ENCODE measurements around the gene CHRND.

CHRND gene

DNA sequence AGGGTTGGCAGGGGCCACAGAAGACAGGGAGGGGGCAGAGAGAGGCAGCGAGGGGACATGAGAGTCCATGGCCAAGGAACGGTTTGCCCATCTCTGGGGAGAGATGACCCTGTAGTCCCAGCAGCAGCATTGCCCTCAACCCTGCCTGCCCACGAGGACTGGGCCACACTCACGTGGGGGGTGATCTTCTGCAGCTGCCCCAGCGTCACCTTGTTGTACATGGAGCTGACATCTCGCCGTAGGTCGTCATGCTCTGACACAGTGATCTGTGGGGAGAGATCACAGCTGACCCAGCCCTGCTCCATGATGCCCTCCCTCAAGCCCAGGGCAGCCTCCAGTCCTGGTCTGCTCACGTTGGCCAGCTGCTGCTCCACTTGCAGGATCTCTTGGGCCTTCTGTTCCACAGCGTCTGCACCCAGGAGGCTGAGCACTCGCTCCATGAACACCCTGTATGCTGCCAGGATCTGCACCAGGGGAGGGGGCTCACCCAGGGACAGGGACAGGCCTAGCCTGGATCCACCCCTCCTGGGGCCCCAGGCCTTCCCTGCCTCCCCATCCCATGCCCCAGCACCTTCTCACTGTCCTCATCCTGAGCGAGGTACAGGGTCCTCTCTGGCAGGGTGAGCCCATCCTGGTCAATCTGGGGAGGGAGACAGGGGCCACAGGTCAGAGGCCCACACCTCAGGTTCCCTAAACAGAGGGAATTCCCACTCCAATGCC lies 41.2 kb upstream of the CHRND start:
- peaks cover 12% of the 10 kb centered on the region for H3K4me1 ChIP-seq (ENCODE audit: insufficient read depth, low read length)
- no peaks in the 10 kb centered on the region for H3K36me3 ChIP-seq (ENCODE audit: insufficient read depth, low read length)
- no peaks in the 10 kb centered on the region for H3K9me3 ChIP-seq (ENCODE audit: control insufficient read depth, insufficient read depth, low read length)
- H3K9ac ChIP-seq (ENCODE audit: low read depth, low read length) = no peak overlapping the region

DNA sequence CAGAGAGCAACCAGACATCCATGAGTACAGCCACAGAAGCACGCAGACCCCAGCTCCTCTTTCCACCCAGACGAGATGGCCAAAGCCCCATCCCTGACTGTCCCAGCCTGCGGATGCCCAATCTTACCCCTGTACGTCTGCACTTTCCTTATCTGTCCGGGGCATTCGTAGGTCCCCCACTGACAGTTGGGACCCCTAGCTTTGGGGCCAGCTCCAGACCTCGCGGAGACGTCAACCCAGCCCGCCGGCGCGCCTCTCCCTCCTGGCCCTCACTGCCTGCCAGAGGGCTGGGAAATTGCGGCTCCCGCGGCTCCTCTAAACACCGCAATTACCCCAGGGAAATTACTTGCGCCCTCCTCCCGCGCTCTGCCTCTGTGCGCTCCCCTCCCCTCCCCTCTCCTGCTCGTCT lies 40.6 kb upstream of the CHRND start:
- Histone ChIP-seq H3K4me1 (ENCODE audit: insufficient read depth, low read length) (peaks cover 12% of the 10 kb centered on the region), H3K9me3 (ENCODE audit: control insufficient read depth, insufficient read depth, low read length) (no peaks in the 10 kb centered on the region), H3K36me3 (ENCODE audit: insufficient read depth, low read length) (no peaks in the 10 kb centered on the region), H3K9ac (ENCODE audit: low read depth, low read length) (peak overlapping the region; percentile 47; the same call in 1 of the 2 replicates)

DNA sequence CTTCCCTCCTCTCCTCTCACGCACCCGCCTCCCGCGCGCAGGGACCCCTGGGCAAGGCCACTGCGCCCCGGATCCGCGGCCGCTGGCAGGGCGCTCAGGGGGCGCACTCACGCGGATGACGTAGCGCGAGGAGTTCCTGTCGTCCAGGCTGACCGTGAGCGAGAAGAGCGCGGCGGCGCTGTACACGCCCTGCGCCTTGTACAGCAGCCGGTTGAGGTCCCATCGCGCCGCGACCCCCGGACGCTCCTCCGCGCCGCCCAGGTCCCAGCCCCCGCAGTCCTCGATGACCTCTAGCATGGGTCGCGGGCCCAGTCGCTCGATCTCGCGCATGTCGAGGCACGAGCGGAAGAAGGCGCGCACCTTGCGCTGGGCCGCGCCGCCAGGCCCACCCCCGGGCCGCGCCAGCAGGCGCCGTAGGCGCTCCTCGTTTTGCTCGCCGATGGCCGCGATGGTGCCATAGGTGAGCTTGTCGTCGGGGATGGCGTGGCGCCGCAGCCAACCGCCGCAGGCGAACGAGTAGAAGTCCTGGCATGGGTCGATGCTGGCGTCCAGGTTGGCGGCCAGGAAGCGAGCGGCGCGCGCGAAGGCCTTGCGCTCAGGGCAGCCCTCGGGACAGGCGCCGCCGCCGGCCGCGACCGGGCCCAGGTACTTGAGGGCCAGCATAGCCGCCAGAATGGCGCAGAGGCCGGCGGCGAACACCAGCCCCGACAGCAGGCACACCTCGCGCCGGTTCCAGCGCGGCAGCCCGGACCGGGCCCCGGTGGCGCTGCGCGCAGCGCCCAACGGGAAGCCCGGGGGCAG lies 40.0 kb upstream of the CHRND start:
- Histone ChIP-seq H3K9ac (ENCODE audit: low read depth, low read length) (peak overlapping the region; percentile 47; the same call in 1 of the 2 replicates), H3K36me3 (ENCODE audit: insufficient read depth, low read length) (no peaks in the 10 kb centered on the region), H3K4me1 (ENCODE audit: insufficient read depth, low read length) (peaks cover 12% of the 10 kb centered on the region), H3K9me3 (ENCODE audit: control insufficient read depth, insufficient read depth, low read length) (no peaks in the 10 kb centered on the region)

DNA sequence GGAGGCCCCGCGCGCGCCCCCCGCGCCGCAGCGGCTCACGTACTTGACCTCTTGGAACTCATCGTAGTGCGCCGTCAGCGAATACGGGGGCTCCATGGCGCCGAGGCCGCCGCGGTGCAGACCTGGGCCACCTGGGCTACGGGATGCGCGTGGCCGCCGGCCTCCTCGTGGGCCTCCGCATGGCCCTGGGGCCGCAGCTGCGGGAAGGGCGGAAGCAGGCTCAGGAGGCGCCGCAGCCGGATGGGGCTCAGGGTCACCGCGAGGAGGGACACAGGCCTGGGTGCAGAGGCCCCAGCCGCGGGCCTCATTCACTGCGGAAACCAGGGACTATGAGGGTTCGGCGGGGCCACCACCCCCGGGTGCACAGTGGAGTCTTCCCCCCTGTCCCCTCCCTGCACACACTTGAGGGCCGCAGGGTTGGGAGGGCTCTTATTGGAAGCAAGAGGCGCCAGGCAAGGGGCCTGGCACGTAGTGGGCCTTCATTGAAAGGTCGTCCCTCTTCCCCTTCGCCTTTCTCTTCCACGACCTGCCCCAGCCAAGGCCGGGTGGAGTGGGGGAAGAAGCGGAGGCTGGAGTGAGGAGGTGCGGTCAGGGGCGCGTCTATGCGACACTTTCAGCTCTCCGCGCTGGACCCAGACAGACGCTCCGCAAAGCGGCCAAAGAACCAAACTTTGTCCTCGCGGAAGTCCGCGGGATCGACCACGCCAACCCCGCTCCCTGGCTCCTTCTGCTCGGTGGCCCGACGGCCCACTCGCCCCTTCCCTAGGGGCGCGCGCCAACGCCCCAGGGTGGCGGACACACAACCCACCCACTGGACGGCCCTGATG lies 39.2 kb upstream of the CHRND start:
- Histone ChIP-seq H3K36me3 (ENCODE audit: insufficient read depth, low read length) (no peaks in the 10 kb centered on the region), H3K9ac (ENCODE audit: low read depth, low read length) (peak overlapping the region; percentile 47), H3K9me3 (ENCODE audit: control insufficient read depth, insufficient read depth, low read length) (no peaks in the 10 kb centered on the region), H3K4me1 (ENCODE audit: insufficient read depth, low read length) (peaks cover 12% of the 10 kb centered on the region)

DNA sequence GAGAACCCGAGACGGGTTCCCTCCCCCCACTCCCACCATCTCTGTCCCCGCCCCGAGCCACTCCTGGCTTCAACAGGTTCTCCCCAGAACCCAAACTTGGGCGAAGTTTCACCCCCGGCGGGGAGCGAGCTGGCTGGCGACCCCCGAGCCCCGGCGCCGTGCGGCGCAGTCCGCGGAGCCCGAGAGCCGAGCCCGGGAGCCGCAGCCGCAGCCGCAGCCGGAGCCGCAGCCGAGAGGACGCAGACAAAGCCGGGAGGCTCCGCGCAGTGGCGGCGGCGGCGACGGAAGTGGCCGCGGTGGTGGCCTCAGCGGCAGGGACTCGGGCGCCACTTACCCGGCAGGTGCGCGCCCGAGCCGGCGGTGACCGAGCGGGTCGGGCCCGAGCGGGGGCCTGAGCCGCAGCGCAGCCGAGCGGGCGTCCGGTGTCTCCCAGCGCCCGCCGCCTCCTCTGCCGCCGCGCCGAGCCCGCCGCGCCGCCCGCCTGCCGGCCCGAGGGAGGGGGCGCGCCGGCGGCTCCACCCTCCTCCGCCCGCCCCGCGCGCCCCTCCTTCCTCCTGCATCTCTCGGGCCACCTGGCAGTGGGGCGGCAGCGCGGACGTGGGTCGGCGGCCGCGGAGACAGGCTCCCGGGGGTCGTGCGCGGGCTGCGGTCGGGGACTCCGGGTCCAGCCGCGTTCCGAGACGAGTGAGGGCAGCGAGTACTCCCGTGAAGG lies 38.4 kb upstream of the CHRND start, which contains the start of gene ECEL1:
ECEL1 (minus strand) TSS at position 450 of the 712 bp plus-strand sequence. CDS start 1,181 bp downstream, outside the sequence.
- no peaks in the 10 kb centered on the region for H3K9me3 ChIP-seq (ENCODE audit: control insufficient read depth, insufficient read depth, low read length)
- H3K4me1 ChIP-seq (ENCODE audit: insufficient read depth, low read length) = peaks cover 12% of the 10 kb centered on the region
- H3K36me3 ChIP-seq (ENCODE audit: insufficient read depth, low read length) = no peaks in the 10 kb centered on the region
- H3K9ac ChIP-seq (ENCODE audit: low read depth, low read length) = peak within 1 kb of the TSS; percentile 47

DNA sequence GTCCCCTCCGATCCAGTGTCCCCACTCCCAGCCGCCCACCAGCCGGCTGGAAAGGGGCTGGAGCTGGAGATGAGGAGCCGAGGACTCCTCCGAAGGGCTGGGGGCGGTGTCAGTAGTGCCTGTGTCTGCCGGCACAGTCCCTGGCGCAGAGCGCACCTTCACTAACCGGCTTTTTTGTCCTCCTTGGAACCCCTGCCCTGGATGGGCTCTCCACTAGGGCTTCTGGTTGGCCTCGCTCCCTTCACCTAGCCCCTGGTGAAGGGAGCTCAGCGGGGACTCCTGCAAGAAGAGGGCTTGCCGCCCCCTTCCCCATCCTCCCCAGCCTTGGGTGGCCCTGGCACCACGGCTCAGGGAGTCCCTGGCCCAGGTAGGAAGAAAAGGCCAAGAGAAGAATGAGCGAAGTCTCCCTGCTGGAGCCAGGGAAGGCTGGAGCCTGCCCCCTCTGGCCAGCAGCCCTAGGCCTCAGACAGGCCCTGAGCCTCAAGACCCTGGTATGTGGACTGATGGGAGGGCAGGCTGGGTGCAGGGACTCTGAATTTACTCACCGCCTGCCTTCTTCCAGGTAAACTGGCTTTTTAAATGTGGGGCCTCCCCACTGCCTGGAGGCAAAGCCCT lies 37.8 kb upstream of the CHRND start:
- Histone ChIP-seq H3K9ac (ENCODE audit: low read depth, low read length) (peak overlapping the region; percentile 11; the same call in 1 of the 2 replicates), H3K36me3 (ENCODE audit: insufficient read depth, low read length) (no peaks in the 10 kb centered on the region), H3K4me1 (ENCODE audit: insufficient read depth, low read length) (peaks cover 12% of the 10 kb centered on the region), H3K9me3 (ENCODE audit: control insufficient read depth, insufficient read depth, low read length) (no peaks in the 10 kb centered on the region)

DNA sequence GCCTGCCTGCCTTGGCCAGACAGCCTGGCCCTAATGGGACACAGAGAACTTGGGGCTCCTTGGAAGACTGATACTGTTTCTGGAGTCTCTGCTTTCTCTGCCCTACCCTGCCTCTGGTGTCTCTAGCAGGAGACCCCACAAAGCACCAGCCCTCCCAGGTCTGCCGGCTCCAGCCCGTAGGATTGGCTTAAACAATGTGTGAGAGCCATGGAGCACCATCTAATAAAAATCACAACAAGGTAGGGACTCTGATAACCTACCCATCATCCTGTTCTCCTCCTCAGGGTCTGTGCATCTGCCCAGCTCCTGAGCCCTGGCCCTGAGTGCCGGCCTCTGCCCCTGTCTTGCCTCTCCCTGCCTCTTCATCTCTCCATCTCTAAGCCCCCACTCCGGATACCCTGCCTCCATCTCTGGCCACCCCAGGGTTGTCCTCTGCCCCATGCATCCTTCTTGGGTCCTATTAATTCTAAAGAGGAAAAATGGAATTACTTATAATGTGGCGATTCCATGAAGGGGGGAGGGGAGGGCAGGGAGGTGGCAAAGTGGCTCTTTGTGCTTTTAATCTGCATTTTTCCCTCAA lies 37.1 kb upstream of the CHRND start:
- Histone ChIP-seq H3K9ac (ENCODE audit: low read depth, low read length) (no peak overlapping the region), H3K4me1 (ENCODE audit: insufficient read depth, low read length) (peaks cover 15% of the 10 kb centered on the region)

DNA sequence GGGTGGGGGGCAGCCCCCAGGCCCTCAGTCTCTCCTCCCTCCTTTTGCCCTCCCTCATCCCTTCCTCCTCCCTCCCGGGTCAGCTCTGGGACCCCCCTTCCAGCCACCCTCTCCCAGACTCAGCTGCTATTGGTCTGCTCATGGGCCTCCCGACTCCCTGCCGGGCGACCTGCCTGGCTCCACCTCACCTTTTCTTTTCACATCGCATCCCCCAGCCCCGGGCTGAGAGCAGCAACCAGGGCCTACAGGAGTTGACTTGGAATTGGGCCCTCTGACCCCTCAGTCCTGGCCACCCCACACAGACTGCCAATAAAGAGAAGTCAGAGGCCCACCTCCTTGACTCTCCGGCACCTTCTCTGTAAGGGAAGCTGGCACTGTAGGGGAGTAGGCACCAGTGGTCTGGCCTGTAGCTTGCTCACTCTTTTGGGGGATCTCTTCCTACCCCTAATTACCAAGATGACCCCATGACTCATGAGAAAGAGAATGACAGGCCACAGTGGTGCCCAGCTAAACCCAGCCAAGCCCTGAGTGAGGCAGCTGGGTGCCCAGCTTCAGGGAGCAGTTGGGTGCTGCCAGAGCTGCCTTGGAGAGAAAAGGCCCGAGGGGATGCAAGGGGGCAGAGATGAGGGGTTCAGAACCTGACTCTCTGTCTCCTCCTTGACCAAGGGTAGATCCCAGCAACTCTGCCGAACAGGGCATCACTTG lies 36.3 kb upstream of the CHRND start:
- Histone ChIP-seq H3K4me1 (ENCODE audit: insufficient read depth, low read length) (peaks cover 18% of the 10 kb centered on the region), H3K36me3 (ENCODE audit: insufficient read depth, low read length) (no peaks in the 10 kb centered on the region), H3K9me3 (ENCODE audit: control insufficient read depth, insufficient read depth, low read length) (no peaks in the 10 kb centered on the region), H3K9ac (ENCODE audit: low read depth, low read length) (no peak overlapping the region)

More for the DNA sequence above, 37.1 kb upstream of the CHRND start:
- Histone ChIP-seq H3K9me3 (ENCODE audit: control insufficient read depth, insufficient read depth, low read length) (no peaks in the 10 kb centered on the region), H3K36me3 (ENCODE audit: insufficient read depth, low read length) (no peaks in the 10 kb centered on the region)

DNA sequence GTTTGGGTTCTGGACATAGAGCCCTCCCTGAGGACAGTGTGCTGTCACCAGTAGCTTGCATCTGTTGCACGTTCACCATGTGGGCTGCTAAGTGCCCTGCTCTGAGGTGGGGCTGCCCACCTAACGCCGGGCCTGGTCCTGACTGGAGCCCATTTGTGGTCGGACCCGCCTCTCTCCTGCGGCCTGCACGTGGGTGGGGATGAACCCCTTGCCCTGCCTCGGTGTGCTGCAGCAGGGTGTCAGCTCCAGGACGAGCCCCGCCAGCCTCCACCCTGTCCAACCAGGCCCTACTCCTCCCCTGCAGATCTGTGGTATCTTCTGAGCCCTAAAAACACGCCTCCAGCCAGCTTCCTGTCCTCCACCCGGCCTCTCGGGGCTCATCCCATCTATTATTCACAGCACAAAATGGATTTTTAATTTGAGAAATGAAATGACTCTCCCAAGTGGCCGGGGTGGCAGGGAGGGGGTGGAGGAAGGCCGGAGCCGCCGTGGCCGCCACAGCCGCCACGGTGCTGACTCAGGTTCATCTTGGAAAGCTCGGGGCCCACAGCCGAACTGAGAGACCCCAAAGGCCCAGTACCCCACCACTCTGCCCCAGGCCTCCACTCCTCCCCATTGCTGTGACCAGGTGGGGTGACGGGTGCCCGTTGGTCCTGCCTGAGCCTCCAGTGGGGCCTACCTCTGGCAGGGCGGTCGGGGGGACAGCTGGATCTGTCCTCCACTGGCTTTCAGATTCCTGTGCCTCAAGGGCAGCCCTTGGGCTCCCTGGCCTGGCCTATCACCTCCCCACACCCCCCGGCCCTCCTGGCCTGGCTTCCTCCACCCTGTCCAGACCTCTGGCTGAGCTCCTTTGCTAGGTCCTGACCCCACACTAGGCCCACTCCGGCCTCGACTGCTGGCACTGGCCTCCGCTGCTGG lies 35.5 kb upstream of the CHRND start:
- no peaks in the 10 kb centered on the region for H3K36me3 ChIP-seq (ENCODE audit: insufficient read depth, low read length)
- H3K9ac ChIP-seq (ENCODE audit: low read depth, low read length) = no peak overlapping the region
- H3K9me3 ChIP-seq (ENCODE audit: control insufficient read depth, insufficient read depth, low read length) = no peaks in the 10 kb centered on the region
- peaks cover 18% of the 10 kb centered on the region for H3K4me1 ChIP-seq (ENCODE audit: insufficient read depth, low read length)

DNA sequence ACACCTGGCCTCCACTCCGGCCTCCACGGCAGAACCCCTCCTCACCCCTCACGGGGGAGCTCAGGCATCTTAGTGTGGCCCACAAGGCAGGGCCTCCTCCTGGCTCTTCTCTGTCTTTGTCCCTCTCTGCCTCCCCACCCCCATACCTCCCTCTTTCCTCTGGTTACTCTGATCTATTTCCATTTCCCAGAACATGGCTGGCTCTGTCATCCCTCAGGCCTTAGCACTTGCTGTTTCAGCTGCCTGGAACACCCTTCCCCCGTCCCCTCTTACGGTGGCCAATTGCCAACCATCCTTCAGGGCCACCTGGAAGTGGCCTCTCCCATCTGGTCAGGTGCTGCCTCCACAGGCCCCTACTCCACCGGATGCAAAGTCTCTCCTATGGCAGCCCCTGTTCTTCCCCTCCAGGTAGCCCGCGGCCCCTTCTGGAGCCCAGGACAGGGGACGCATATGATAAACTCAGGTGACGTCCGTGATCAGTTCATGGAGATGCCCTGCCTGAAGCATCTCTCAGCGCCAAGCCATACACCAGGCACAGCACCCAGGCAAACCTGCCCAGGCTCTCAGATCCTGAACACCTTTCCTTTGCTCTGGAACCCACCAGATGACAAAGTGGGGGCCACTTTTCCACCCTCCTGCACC lies 34.7 kb upstream of the CHRND start:
- H3K36me3 ChIP-seq (ENCODE audit: insufficient read depth, low read length) = no peaks in the 10 kb centered on the region
- no peaks in the 10 kb centered on the region for H3K9me3 ChIP-seq (ENCODE audit: control insufficient read depth, insufficient read depth, low read length)
- peaks cover 18% of the 10 kb centered on the region for H3K4me1 ChIP-seq (ENCODE audit: insufficient read depth, low read length)
- no peak overlapping the region for H3K9ac ChIP-seq (ENCODE audit: low read depth, low read length)

DNA sequence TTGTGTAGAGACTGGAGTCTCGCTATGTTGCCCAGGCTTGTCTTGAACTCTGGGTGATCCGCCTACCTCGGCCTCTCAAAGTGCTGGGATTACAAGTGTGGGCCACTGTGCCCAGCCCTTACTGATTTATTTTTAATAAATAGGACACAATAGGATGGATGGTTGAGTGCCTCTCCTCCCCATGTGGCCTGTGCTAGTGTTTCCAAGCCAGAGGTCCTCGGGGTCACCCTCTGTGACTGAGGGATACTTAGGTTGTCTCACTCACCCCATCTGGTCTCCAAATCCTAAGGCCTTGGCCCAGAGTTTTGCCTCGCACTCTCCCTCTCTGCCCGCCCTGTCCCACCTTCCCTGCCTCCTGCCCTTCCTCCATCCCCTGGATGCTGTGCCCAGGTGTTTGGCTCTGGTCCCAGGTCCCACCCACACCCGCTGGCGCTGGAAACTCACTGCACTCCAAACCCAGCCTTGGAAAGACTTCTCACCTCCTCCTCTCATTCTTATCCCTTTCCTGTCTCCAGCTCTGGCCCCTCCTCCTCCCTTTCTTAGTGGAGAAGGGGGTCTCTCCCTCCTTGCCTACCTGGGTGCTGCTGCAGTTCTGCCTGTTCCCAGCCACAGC lies 33.6 kb upstream of the CHRND start:
- H3K9me3 ChIP-seq (ENCODE audit: control insufficient read depth, insufficient read depth, low read length) = no peaks in the 10 kb centered on the region
- peaks cover 18% of the 10 kb centered on the region for H3K4me1 ChIP-seq (ENCODE audit: insufficient read depth, low read length)
- no peaks in the 10 kb centered on the region for H3K36me3 ChIP-seq (ENCODE audit: insufficient read depth, low read length)
- no peak overlapping the region for H3K9ac ChIP-seq (ENCODE audit: low read depth, low read length)

Data from ES-I3 (cell line).